KMS-11 (cell line): ENCODE data around the gene PRLH.

Source experiments
- H2AFZ ChIP-seq: fragments of 200-600 bp; sonication (generic); 2 replicates; pipeline ENCODE4 v1.6.1; 2016; ENCODE audit warnings: antibody characterized with exemption, mixed run types, low read depth
- H3K27ac ChIP-seq: fragments of 200-600 bp; sonication (generic); 2 replicates; pipeline ENCODE4 v1.6.1; 2016; ENCODE audit warnings: mild to moderate bottlenecking, mixed run types
- H3K27me3 ChIP-seq: fragments of 200-600 bp; sonication (generic); 2 replicates; pipeline ENCODE4 v1.6.1; 2017; ENCODE audit warnings: mild to moderate bottlenecking, low read depth, mixed run types, moderate library complexity; ENCODE audit not compliant: insufficient read depth
- H3K36me3 ChIP-seq: fragments of 200-600 bp; sonication (generic); 2 replicates; pipeline ENCODE4 v1.6.1; 2017; ENCODE audit warnings: mild to moderate bottlenecking, mixed run types; ENCODE audit not compliant: insufficient read depth
- H3K4me1 ChIP-seq: fragments of 200-600 bp; sonication (generic); 2 replicates; pipeline ENCODE4 v1.6.1; 2016; ENCODE audit warnings: mild to moderate bottlenecking, low read depth, mixed run types; ENCODE audit not compliant: poor library complexity, severe bottlenecking
- H3K4me2 ChIP-seq: fragments of 200-600 bp; sonication (generic); 2 replicates; pipeline ENCODE4 v1.7.0; 2016; ENCODE audit warnings: mild to moderate bottlenecking, mixed run types
- H3K4me3 ChIP-seq: fragments of 200-600 bp; sonication (generic); IDR thresholded peaks from 2 replicates; pipeline ENCODE4 v1.6.1; 2017; ENCODE audit warnings: low read depth, low read length, mixed read lengths; ENCODE audit not compliant: insufficient read depth
- H3K79me2 ChIP-seq: fragments of 200-600 bp; sonication (generic); 2 replicates; pipeline ENCODE4 v1.6.1; 2016; ENCODE audit warnings: low read depth, mixed run types; ENCODE audit not compliant: insufficient read depth
- H3K9ac ChIP-seq: fragments of 200-600 bp; sonication (generic); 2 replicates; pipeline ENCODE4 v1.6.1; 2016; ENCODE audit warnings: mild to moderate bottlenecking, mixed run types
- H4K20me1 ChIP-seq: fragments of 200-600 bp; sonication (generic); 2 replicates; pipeline ENCODE4 v1.6.1; 2016; ENCODE audit warnings: mild to moderate bottlenecking, mixed run types; ENCODE audit not compliant: insufficient read depth
- CTCF ChIP-seq: fragments of 200-600 bp; sonication (generic); conservative IDR thresholded peaks from 2 replicates; pipeline ENCODE4 v1.6.1; 2017; ENCODE audit warnings: low read depth, mild to moderate bottlenecking, antibody characterized with exemption, low read length, moderate library complexity, mixed read lengths

The PRLH gene

GRCh38 chr2:237561221-237561620 lies 5.2 kb upstream of the PRLH start:
- no peak for TF ChIP-seq CTCF
- no peaks in the 10 kb centered on the region for H4K20me1 ChIP-seq

GRCh38 chr2:237563816-237564215 lies 2.6 kb upstream of the PRLH start:
- Histone ChIP-seq H3K4me2 (no peak overlapping the region), H3K4me1 (no peaks in the 10 kb centered on the region), H3K36me3 (no peaks in the 10 kb centered on the region), H3K27me3 (no peaks in the 10 kb centered on the region), H3K4me3 (no peak overlapping the region), H4K20me1 (no peaks in the 10 kb centered on the region), H3K79me2 (no peaks in the 10 kb centered on the region), H3K9ac (no peak overlapping the region), H3K27ac (no peak overlapping the region), H2AFZ (no peak overlapping the region)
- TF ChIP-seq CTCF = no peak

More at GRCh38 chr2:237561221-237561620, 5.2 kb upstream of the PRLH start:
- no peak overlapping the region for H3K4me2 ChIP-seq
- no peak overlapping the region for H3K27ac ChIP-seq
- H3K36me3 ChIP-seq = no peaks in the 10 kb centered on the region
- no peak overlapping the region for H3K4me3 ChIP-seq
- no peaks in the 10 kb centered on the region for H3K27me3 ChIP-seq
- no peaks in the 10 kb centered on the region for H3K79me2 ChIP-seq
- H3K4me1 ChIP-seq = peaks cover 15% of the 10 kb centered on the region
- H2AFZ ChIP-seq = no peak overlapping the region
- H3K9ac ChIP-seq = no peak overlapping the region

GRCh38 chr2:237564526-237565131 lies 1.7 kb upstream of the PRLH start:
- Histone ChIP-seq H3K27me3 (no peaks in the 10 kb centered on the region), H3K27ac (no peak overlapping the region), H3K36me3 (no peaks in the 10 kb centered on the region), H3K4me1 (no peaks in the 10 kb centered on the region), H4K20me1 (no peaks in the 10 kb centered on the region), H3K4me3 (no peak overlapping the region), H3K79me2 (no peaks in the 10 kb centered on the region), H3K4me2 (no peak overlapping the region), H3K9ac (no peak overlapping the region), H2AFZ (no peak overlapping the region)
- TF ChIP-seq CTCF = no peak

- Histone ChIP-seq H4K20me1 (no peaks in the 10 kb centered on the region), H3K27me3 (no peaks in the 10 kb centered on the region), H3K4me3 (no peak overlapping the region), H3K36me3 (no peaks in the 10 kb centered on the region), H2AFZ (no peak overlapping the region), H3K9ac (no peak overlapping the region), H3K27ac (no peak overlapping the region), H3K4me1 (no peaks in the 10 kb centered on the region), H3K4me2 (no peak overlapping the region), H3K79me2 (no peaks in the 10 kb centered on the region)
- TF ChIP-seq CTCF = no peak
These were observed 400 bp upstream of the PRLH start for GRCh38 chr2:237565974-237566373.
